ENCODE measurements around the gene KCNK7. TPM values are rescaled to one million over a fixed set of nuclear protein-coding genes. Genes with fewer than 3 reads are reported as not detected.

KCNK7 gene
- total RNA-seq, 4 donors from 2014 or later: 1.5 to 3.5 (median 2.5) TPM; not detected in 1

- no peak for TF ChIP-seq CTCF (IDR thresholded peaks at IDR 0.05)
- no peak for TF ChIP-seq POLR2A (IDR thresholded peaks at IDR 0.05)
- Histone ChIP-seq H3K9me3 (no peaks in the 10 kb centered on the region), H3K4me1 (peaks cover 6 to 55% (median 21%) of the 10 kb centered on the region in 4 donors), H3K4me3 (no peak overlapping the region), H3K27ac (peak overlapping the region in 2 of 4 donors; percentile 90 to 95), H3K27me3 (no peaks in the 10 kb centered on the region), H3K36me3 (peaks cover 0 to 30% (median 0%) of the 10 kb centered on the region in 3 donors)
- no peak for DNase-seq
Observed at GRCh38 chr11:65578667-65579066, 16.9 kb downstream of the KCNK7 start.

DNA sequence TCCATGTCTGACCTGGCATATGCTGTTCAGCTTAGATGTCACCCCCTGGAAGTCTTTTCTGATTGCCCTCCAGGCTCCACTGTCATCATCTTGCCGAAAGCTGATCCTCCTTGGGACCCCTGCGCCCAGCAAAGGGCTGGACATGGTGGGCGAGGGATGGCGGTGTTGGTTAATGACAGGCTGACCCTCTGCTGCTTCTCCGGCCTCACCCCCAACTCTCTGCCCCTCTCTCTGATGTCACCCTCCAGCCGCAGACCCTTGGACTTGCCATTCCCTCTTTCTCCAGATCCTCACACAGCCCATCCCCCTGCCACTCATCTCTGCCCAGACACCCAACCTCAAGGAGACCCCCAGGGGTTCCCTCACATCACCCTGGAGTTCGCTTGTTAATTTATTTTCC is 17.5 kb downstream of the KCNK7 start:
- no peak for TF ChIP-seq POLR2A (IDR thresholded peaks at IDR 0.05)
- TF ChIP-seq CTCF (IDR thresholded peaks at IDR 0.05): no peak
- no peaks in the 10 kb centered on the region for H3K27me3 ChIP-seq
- peaks cover 0 to 30% (median 0%) of the 10 kb centered on the region in 3 donors for H3K36me3 ChIP-seq
- H3K4me1 ChIP-seq: peaks cover 6 to 60% (median 26%) of the 10 kb centered on the region in 4 donors
- DNase-seq: no peak
- H3K27ac ChIP-seq: peak overlapping the region; percentile 90 to 97 (median 94)
- no peaks in the 10 kb centered on the region for H3K9me3 ChIP-seq
- H3K4me3 ChIP-seq: peak overlapping the region in 2 of 4 donors; percentile 77 to 96

DNA sequence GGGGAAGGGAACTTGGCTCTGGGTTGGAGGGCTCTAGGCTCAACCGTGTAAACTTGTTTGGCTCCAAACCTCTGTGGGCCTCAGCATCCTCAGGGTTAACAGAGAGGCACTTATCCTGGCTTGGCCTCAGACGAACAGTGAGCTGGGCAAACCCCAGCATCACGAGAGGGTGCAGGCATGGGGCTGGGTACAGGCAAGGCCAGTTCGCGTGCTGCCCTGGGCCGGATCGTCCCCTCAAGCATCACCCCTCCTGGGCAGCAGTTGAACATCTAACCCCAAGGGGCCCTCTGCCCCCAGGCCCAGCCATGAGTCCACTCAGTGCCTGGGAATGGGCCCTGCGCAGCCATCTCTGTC is 17.9 kb downstream of the KCNK7 start:
- TF ChIP-seq CTCF (IDR thresholded peaks at IDR 0.05) (no peak), POLR2A (IDR thresholded peaks at IDR 0.05) (no peak)
- Histone ChIP-seq H3K27me3 (no peaks in the 10 kb centered on the region), H3K4me3 (peak overlapping the region; percentile 77 to 96 (median 87)), H3K9me3 (no peaks in the 10 kb centered on the region), H3K27ac (peak overlapping the region; percentile 90 to 97 (median 94)), H3K36me3 (peaks cover 0 to 30% (median 0%) of the 10 kb centered on the region in 3 donors), H3K4me1 (peaks cover 6 to 62% (median 28%) of the 10 kb centered on the region in 4 donors)
- DNase-seq: no peak

DNA sequence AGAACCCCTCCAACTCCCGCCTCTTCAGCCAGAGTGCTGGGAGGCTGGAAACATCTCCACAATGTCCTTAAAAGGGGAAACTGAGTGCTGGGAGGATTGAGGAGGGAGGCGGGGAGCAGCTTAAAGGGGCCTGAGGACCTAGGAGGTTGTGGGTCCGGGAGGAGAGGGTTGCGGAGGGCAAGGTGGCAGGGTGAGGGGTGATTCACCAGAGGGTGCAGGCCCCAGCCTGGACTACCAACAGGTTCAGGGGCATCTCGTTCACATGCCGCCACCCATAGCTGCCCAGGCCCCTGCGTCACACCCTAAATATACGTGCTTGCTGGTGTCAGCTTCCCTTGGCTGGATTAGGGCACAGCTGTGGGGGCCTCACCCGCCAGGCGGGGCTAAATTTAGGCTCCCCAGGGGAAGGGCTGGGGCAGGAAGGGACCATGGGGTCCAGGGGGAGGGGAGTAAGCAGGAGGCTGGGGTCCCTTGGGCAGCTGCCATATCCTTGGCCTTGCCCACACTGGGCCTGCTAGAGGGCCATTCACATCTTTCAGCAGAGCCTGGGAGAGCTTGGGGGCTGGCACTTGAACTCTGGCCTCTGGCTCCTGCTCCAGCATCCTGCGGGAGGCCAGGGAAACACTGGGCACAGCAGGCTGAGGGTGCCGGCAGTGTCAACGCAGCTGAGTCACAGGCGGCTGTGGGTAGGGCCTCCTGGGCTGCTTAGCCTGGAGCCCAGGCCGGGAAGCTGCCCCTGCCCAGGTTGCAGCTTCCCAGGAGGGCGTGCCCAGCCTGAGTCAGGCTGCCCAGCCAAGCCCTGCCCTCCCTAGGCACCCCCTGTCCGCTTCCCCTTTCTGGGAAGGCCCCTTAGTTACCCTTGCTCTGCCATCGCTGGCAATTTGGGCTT is 18.5 kb downstream of the KCNK7 start:
- TF ChIP-seq CTCF (IDR thresholded peaks at IDR 0.05) (no peak), POLR2A (IDR thresholded peaks at IDR 0.05) (peak in 1 of 2 donors; percentile 64)
- peak overlapping the region; percentile 77 to 96 (median 87) for H3K4me3 ChIP-seq
- H3K36me3 ChIP-seq: peaks cover 0 to 28% (median 0%) of the 10 kb centered on the region in 3 donors
- H3K27ac ChIP-seq: peak overlapping the region; percentile 90 to 97 (median 94)
- no peaks in the 10 kb centered on the region for H3K27me3 ChIP-seq
- DNase-seq: peak; percentile 72 to 89 (median 87)
- H3K4me1 ChIP-seq: peaks cover 6 to 63% (median 29%) of the 10 kb centered on the region in 4 donors
- H3K9me3 ChIP-seq: no peaks in the 10 kb centered on the region

DNA sequence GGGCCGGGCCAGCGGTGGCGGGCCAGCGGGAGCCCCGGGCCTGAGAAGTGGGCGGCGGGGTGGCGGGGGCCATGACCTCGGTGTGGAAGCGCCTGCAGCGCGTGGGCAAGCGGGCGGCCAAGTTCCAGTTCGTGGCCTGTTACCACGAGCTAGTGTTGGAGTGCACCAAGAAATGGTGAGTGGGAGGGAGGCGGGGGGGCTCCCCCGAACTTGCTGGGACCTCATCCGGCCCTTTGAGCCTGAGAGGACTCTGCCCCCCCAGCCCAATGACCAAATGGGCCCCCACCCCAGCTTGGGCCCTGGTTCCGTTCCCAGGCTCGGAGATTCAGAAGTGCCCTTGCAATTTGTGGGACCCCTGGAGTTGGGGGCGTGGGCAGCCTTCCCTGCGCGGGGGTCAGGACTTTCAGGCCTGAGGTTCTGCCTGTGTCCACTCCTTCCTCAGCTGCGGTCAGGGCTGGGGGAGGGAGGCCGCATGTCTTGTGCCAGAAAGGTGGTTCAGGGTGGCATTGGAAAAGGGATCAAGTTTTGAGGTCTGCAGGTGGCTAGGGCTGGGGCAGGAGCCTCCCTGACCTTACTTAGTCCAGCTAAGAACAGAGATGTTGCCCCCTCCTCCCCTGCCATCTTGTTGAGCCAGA is 19.3 kb downstream of the KCNK7 start:
- Histone ChIP-seq H3K36me3 (peaks cover 0 to 20% (median 0%) of the 10 kb centered on the region in 3 donors), H3K4me1 (peaks cover 8 to 71% (median 34%) of the 10 kb centered on the region in 4 donors), H3K27ac (peak overlapping the region; percentile 90 to 97 (median 94)), H3K4me3 (peak overlapping the region; percentile 77 to 96 (median 87)), H3K27me3 (no peaks in the 10 kb centered on the region), H3K9me3 (no peaks in the 10 kb centered on the region)
- no peak for TF ChIP-seq CTCF (IDR thresholded peaks at IDR 0.05)
- no peak for TF ChIP-seq POLR2A (IDR thresholded peaks at IDR 0.05)
- peak in 1 of 3 donors; percentile 68 for DNase-seq

Measured in Peyer's patch (tissue), 4 donors.